ENCODE data around the gene AMFR.
"Not testable (repeated sequence)": the region's sequence is repeated elsewhere in the genome, so short reads cannot be mapped to it uniquely, and the experiment has no call there.

AMFR gene

GRCh38 chr16:56388209-56388608, 37.1 kb downstream of the AMFR start:
- DNase-seq (ENCODE audit: low spot score): no peak

- DNase-seq (ENCODE audit: low spot score): no peak
These were observed 37.9 kb downstream of the AMFR start for GRCh38 chr16:56387396-56387795.

DNA sequence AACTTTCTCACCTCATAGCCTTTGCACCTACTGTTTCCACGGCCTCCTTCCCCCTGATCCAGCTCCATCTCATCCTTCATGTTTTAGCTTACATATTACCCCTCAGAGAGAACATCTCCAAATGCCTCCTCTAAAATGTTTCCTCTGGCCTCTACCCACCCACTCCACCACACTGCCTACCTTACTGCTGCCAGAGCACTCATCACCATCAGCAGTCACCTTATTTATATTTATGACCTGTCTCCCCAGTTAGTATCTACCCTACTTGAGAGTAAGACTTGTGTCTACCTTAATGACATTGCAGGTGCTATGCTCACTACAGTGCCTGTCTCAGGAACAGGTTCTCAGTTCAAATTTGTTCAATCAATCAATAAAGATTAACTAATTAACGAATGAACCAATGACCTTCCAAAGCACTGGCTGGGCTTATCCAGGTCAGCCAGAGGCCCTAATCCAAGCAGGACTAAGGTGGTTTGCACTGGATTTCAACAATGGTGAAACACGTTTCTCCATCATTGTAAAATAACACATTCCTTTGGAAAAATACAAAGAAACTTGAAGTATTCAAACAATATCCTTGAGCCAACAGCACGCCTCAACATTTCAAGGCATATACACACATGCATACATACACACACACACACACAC, 41.1 kb downstream of the AMFR start:
- no peak for DNase-seq (ENCODE audit: low spot score)

- DNase-seq (ENCODE audit: low spot score): no peak
These were observed 42.4 kb downstream of the AMFR start for GRCh38 chr16:56382901-56383355.

DNA sequence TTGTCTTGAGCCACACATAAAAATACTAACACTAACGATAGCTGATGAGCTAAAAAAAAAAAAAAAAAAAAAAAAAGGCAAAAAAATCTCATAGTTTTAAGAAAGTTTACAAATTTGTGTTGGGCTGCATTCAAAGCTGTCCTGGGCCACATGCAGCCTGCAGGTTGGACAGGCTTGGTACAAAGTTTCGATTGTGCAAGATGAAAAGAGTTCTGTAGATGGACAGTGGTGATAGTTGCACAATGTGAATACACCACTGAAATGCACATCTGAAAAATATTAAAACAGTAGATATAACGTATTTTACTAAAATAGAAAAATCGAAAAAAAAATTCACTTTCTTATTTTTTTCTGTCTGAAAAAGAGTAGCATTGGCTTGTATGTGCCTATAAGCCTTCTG, 42.9 kb downstream of the AMFR start:
- DNase-seq (ENCODE audit: low spot score): no peak

DNA sequence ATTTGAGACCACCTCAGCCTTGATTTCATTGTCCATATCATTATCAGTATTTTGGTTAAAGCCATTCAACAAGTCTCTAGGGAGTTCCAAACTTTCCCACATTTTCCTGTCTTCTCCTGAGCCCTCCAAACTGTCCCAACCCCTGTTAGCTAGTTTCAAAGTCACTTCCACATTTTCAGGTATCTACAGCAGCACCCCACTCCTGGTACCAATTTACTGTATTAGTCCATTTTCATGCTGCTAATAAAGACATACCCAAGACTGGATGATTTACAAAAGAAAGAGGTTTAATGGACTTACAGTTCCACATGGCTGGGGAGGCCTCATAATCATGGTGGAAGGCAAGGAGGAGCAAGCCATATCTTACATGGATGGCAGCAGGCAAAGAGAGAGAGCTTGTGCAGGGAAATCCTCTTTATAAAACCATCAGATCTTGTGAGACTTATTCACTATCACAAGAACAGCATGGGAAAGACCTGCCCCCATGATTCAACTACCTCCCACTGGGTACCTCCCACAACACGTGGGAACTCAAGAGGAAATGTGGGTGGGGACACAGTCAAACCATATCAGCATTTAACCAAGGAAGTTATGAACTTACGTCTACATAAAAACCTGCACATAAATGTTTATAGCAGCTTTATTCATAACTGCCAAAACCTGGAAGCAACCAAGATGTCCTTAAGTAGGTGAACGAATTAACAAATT, 44.4 kb downstream of the AMFR start:
- not testable (repeated sequence) for DNase-seq (ENCODE audit: low spot score)

- not testable (repeated sequence) for DNase-seq (ENCODE audit: low spot score)
These were observed 46.3 kb downstream of the AMFR start for GRCh38 chr16:56379044-56379443.

DNA sequence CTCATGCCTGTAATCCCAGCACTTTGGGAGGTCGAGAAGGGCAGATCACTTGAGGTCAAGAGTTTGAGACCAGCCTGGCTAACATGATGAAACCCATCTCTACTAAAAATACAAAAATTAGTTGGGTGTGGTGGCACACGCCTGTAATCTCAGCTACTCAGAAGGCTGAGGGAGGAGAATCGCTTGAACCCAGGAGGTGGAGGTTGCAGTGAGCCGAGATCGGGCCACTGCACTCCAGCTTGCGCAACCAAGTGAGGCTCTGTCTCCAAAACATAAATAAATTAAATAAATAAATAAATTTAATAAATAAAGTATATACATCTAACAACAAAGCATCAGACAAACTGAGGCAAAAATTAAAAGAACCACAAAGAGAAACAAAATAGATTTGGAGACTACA, 49.6 kb downstream of the AMFR start:
- not testable (repeated sequence) for DNase-seq (ENCODE audit: low spot score)

DNA sequence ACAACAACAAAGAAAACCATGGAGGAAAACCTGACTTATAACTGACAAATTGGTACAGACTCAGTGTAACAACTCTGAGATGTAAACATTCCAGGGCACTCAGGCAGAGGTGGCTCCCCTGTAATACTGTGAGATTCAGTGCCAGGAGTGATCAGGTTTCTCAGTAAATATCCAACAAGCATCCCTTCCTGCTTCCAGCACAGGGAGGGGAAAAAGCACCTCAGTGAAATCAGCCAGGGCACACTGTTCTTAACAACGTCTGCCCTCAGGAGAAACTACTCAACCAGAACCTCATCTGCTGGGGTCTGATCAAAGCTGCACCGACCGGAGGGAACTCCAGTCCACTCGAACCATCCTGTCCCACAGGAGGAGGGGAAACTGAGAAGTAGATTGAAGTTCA, 52.3 kb downstream of the AMFR start:
- DNase-seq (ENCODE audit: low spot score): no peak

- no peak for DNase-seq (ENCODE audit: low spot score)
These were observed 53.2 kb downstream of the AMFR start for GRCh38 chr16:56372013-56372634.

DNA sequence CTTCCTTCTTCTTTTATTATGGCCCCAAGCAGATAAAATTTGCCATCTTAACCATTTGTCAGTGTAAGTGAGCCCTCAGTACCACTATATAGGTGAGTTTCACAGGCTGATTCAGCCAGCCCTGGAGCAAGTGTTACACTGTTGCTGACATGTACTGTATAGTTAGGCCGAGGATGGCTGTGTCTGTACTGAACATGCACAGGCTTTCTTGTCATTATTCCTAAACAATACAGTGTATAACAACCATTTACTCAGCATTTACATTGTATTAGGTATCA, 53.7 kb downstream of the AMFR start:
- DNase-seq (ENCODE audit: low spot score): no peak

GRCh38 chr16:56370875-56371659, 54.3 kb downstream of the AMFR start:
- no peak for DNase-seq (ENCODE audit: low spot score)

DNA sequence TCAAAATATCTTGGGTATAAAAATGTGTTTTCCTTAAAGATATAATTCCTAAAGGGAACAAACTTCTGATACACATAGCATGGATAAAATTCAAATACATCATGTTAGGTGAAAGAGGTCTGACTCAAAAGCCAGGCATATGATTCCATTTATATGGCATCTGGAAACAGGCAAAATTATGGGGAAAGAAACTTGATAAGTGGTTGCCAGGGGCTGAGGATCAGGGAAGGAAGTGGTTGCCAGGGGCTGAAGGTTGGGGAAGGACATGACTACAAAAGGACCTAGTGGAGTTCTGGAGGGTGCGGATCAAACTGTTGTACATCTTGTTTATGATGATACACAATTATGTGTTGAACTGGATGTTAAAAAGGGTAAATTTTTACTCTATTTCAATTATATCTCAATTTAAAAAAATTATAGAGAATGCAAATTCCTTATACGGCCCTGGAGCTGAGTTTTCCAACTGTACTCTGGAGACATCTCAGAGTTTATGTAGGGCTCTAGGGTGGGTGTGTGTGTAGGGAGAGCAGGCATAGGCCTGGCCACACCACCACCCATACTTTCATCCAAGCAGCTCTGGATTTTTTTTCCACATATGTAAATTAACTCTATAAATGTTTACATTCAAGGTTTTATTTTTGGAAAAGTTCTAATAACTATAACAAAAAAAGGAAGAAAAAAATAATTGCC, 55.0 kb downstream of the AMFR start:
- DNase-seq (ENCODE audit: low spot score): no peak

DNA sequence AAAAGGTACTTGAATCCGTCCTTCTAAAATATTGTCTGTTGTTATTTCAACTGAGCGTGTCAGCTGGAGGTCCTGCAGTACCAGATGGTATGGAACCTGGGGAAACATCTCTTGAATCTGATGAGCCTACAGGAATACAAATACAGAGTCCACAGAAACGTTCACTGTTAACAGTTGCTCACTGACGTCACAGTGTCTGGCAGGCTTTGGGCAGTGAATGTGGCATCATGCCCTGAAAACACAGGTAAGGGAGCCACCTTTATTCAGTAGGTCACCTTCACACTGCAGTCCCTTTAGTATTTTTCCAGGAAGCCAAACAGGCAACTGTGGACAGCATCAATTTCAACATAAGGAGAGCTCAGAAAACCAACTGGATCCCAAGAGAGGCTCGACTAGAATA, 56.1 kb downstream of the AMFR start:
- DNase-seq (ENCODE audit: low spot score): no peak

DNA sequence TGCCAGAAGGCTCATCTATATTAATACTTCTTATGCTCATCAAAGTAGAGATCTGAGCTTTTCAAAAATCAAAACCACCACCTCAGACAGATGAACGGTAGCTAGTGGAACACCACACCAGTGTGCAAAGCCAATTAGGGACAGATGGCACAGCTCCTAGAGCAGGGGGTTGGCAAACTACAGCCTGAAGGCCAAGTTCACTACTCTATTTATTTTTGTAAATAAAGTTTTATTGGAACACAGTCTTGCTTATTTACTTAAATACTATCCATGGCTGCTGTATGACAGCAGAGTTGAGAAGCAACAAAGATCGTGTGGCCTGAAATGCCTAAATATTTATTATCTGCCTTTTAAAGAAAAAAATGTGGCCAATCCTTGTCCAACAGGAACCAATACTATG, 56.8 kb downstream of the AMFR start:
- no peak for DNase-seq (ENCODE audit: low spot score)

- no peak for DNase-seq (ENCODE audit: low spot score)
These were observed 57.6 kb downstream of the AMFR start for GRCh38 chr16:56367764-56368163.

DNA sequence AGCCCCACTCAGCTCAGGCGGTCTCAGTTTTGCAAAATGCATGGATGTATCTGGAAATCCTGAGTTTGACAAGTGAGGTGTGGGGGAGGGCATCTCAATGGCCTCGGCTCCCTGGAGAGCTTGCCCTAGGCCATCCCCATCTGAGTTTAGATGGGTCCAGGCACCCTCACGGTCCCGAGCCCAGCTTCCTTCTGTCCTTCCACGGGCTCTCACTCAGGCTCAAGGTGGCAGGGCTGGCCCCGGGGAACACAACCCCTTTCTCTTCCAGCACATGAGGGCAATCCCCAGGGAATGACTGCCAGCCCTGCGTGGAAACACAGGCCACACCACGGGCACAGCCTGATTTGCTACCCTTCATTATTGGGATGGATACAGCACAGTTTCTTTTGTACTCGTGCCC, 58.4 kb downstream of the AMFR start:
- DNase-seq (ENCODE audit: low spot score): no peak

GRCh38 chr16:56365552-56365951, 59.8 kb downstream of the AMFR start:
- no peak for DNase-seq (ENCODE audit: low spot score)

- no peak for DNase-seq (ENCODE audit: low spot score)
These were observed 60.5 kb downstream of the AMFR start for GRCh38 chr16:56364865-56365264.

DNA sequence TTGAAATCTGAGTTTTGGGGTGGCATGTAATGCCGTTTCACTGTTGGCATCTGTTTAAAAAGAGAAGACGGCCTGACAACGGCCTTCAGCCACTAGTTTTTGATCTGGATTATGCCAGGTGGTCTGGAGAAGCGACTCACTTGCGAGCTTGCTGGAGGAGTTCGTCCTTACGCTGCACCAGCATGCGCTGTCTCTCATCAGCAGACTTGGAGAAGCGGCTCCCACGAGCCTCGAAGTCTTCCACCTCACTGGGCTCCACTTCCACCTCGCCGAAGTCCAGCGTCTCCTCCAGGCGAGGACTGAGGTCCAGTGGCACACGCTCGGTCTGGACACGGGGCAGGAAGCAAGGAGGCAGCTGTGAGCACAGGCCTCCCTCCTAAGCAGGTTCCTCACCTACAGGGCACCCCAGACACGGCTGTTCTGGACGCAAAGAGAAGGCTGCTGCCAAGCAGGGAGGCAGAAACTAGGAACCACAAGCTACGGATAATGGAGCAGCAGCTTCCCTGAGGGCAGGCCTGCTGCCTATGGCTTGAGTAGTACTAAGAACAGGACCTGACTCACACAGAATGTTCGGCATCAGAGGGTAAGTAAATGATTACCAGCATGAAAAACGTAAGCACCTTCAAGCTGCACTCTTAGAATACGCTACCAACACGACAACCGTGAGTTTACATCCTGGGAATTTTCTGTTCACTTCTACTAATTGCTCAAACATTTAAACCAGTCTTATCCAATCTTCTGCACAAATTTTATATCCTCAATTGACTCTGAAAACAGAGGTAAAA, 61.4 kb downstream of the AMFR start:
- DNase-seq (ENCODE audit: low spot score): no peak

DNA sequence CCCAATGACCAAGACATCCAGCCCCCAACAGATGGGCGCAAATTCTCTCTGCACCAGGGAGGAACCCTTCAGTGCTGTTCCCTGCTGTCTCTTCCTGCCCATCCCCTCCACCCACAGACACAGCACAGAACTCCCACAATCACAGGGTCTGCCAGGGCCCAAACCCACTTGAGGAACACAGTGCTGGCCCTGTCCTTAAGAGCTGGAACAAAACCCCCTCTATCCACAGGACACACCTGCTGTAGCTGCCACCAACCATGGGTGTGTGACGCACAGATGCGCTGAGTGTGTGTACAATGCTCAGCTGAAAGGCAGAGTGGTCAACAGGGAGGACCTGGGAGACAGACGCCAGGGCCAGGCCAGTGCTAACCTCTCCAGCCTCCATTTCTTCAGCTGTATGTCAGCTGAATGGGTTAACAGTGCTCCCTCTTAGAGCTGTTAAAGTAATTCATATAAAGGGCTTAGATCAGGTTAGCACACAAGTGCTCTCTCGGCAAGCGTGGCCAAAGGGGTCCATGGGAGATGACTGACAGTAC, 62.1 kb downstream of the AMFR start:
- DNase-seq (ENCODE audit: low spot score): no peak

Data from putamen (tissue), 1 donor.